HG02763 (cell line): ENCODE results near the gene MEAK7.

Experiments used
- ATAC-seq: cut with Tn5 transposase; IDR thresholded peaks from one replicate; pipeline ENCODE4 v1.9.1; 2021; ENCODE audit warnings: mild to moderate bottlenecking, moderate library complexity; ENCODE audit not compliant: unreplicated experiment

Gene MEAK7

DNA sequence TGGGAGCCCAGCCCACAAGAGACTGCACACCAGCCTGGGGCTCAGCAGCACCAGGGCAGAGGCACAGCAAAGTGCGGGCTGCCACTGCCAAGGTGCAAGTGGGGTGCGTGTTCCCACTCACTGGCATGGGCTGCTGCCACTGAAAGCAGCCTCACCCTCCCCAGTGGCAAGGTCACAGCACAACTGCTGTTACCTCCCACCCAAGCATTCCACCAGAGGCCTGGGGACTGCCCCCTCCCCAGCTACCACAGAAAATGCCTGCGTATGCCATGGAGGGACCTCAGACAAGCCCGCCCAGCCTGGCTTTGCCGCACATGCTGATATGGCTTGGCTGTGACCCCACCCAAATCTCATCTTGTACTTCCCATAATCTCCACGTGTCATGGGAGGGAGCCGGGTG, 33.1 kb downstream of the MEAK7 start:
- ATAC-seq, result no peak

DNA sequence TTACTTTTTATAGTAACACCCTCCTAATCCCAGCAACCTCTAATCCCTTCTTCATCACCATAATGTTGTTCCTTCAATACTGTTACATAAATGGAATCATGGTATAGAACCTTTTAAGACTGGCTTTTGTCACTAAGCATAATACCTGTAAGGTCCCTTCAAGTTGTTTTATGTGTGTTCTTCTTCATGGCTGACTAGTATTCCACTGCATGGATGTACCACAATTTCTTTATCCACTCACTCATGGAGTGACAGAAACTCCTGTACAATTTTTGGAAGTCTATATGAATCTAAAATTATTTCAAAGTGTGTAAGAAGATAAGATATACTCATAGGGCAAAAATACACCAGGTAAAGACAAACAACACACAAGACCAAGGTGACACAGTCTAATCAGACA, 36.8 kb downstream of the MEAK7 start:
- ATAC-seq, result no peak

DNA sequence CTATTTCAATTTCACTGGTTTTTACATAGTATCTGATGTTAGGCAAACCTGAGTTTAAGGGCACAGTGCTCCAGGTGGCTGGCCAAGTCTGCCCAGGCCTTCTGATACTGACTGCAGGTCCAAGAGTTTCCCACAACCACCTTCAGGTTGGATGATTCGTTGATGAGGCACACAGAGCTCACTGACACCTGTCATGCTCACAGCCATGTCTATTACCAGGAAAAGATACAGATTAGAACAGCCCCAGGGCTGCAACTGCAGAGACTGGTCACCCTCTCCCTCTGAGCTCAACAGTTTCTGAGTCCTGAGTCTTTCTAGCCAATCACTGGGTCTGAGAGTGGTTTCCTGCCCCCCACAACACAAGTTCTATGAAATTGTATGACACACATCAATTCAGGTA, 37.2 kb downstream of the MEAK7 start:
- ATAC-seq, result no peak

DNA sequence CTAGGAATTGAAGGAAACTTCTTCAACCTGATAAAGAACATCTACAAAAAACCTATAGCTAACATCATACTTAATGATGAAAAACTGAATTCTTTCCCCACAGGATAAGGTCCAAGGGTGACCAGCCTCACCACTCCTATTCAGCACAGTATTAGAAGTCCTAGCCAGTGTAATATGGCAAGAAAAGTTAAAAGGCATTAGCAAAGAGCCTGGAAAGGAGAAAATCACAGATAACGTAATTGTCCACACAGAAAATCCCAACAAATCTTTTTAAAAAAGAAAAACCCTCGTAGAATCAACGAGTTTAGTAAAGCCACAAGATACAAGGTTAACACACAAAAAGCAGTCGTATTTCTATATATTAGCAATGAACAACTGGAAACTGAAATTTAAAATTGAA, 37.8 kb downstream of the MEAK7 start:
- ATAC-seq, result no peak

DNA sequence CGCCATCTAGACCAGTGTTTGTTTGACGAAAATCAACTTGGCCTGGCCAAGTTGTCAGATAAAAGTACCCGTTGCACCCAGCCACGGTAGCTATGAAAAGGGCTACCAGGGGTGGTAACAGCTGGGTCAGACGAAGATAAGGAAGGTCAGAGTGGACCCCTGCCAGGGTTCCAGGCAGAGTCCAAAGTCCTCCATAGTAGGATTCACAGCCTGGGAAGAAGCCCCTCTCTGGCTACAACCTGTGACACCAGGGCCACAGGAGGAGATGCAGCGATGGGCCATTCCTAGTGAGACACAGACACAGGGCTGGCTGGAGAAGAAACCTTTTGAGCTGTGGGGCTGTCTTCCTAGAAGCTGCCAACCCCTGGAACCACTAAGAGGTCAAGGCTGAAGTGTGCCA, 39.3 kb downstream of the MEAK7 start:
- no peak for ATAC-seq

DNA sequence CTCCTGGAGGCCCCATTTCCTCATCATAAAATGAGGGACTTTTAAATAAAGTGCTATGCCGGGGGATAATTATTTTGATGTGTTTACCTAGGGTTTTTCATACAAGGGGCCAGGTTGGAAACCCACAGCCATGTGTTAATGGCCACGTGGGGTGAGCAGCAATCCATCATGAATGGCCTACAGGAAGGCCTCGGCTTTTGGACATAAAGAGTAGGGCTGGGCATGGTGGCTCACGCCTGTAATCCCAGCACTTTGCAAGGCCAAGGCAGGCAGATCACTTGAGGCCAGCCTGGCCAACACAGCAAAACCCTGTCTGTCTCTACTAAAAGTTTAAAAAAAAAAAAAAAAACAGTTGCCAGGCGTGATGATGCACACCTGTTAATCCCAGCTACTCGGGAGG, 40.3 kb downstream of the MEAK7 start:
- ATAC-seq, result no peak

DNA sequence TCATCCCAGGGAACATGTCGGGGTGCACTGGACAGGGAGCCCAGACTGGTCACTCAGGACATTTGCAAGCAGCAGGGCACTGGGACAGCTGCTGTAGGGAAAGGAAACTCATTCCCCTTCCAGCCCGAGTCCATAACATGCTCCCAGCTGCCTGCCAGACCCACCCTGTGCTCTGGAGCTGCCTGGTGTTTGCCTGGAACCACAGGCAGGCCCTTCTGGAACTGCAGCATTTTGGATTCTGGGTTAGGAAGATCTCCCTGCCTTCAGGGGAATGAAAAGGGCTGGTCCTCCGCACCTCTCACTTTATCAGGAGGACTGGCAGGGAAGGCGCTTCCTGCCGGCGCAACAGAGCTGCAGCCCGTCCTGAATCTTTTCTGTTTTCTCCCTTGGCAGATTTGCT, 41.2 kb downstream of the MEAK7 start:
- ATAC-seq, result no peak

DNA sequence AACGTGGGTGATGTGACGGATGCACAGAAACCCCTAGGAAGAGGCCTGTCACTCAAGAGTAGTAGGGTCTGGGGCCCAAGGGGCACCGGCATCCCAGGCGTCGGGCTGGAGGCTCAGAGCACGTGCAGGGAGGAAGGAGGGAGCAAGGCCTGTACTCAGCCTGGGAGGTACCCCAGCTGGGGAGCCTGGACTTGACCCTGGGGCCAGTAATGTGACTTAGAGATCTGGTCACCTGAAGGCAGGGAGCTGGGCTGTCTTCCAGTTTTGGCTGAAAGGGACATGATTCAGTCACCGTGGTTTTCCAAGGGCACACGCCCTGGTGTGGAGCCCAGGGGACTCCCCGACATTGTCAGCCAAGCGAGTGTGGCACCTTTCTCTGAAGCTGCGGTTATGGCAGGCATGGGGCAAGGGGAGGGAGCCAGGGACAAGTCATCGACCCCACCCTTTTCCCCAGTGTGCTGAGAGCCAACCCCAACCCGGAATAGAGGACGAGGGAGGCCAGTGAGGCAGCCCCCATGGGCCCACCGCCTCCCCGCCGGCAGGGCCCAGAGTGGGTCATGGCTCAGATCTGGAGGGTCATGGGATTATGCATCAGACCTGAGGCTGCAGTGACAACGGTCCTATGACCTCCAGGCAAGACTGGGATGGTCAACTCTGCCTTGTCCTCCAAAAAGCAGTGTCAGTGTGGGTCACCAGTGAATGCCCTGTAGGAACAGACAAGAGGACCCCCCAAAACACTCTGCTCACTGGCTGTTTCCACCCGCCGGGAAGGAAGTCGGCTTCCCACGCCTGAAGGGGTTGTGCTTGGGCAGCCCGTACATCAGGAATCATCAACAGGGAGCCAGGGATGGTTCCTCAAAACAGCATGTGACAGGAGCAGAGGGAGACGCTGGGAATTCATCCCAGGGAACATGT, 41.9 kb downstream of the MEAK7 start:
- ATAC-seq, result no peak

DNA sequence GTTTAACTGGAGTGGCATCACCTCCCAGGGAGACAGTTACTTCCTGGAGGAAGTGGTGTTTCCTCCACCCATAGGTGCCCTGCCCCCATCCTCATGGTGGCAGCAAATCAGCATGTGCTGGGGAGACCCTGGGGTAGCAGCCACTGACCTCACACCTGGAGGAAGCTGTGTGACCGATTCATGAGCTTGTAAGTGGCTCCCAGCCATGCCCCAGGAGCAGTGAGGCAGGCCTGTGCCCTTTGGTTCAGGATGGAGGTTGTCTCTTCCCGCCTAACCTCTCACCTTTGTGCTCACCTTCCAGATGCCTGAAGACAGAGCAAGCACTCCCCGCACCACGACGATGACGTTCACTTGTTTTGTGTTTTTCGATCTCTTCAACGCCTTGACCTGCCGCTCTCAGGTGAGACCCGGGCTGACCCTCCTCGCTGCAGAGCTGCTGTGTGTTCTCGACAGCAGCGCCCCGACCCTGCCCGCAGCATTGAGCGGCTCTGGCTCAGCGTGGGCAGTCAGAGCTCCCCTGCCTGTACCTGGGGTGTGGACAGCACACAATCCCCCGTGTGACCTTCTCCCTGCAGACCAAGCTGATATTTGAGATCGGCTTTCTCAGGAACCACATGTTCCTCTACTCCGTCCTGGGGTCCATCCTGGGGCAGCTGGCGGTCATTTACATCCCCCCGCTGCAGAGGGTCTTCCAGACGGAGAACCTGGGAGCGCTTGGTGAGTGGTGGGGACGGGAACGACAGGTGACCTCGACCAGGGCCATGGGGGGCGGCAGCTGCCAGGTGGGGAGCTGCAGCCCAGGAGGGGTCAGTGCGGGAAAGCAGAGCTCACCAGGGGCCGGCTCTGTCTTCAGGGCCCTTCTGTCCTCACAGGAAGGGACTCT, 42.8 kb downstream of the MEAK7 start:
- no peak for ATAC-seq

DNA sequence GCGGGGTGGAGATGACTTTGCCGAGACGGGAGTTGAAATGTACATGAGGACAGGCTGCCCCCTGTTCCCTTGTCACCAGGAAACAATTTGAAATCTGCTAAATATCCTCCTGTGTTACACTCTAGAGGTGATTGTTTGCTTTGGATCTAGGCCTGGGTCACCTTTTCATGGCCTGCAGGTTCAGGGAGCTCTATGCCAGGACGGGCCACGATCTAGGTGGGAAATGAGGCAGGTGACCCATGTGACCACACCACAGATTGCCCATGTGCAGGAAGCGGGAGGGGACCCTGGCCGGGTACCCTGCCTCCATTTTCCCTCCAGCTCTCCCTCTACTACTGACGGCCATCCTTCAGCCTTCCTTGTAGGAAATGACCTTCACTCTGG, 43.4 kb downstream of the MEAK7 start:
- ATAC-seq, result no peak

DNA sequence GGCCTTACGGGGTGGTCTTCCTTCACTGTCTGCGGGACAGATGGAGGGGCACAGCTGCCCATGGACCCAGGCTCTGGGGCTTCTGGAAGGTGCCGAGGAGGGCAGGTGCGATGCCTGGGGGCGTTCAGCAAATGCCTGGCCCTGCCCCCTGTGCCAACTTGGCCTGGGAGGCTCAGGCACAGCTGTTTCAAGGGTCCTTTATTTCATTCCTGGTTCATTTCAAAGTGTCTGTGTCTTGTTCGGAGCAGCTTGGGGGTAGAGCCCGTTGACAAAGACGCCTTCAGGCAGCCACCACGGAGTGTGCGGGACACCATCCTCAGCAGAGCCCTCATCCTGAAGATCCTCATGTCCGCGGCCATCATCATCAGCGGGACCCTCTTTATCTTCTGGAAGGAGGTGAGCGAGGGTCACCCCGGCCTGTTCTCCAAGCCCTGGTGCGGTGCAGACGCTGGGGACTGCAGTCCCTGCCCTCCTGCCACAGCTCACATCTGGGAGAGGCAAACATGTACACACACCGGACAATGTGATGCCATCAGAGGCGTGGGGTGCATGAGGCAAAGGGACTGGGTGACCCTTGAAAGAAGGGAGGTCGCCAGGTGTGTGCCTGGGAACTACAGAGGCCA, 43.9 kb downstream of the MEAK7 start:
- ATAC-seq, result no peak

DNA sequence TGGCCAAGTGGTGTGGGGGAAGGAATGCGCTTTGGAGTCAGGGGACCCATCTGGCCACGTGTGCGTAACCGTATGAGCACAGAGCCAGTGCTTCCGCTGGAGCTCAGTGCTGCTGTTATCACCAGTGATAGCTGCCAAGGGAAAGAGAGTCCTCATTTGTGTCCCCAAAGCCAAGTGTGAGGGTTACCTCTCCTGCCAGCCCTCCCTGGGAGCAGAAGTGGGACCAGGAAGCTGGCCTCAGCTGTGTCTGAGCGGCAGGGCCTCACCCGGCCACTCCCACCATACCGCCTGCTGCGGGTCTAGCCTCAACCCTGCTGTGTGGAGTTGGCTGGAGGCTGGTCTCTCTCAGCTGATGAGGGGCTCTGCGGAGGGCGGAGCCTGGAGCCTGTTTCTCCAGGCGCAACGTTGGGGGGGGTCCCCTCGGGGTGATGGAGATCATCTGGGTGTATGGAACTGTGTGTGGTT, 44.5 kb downstream of the MEAK7 start:
- no peak for ATAC-seq

DNA sequence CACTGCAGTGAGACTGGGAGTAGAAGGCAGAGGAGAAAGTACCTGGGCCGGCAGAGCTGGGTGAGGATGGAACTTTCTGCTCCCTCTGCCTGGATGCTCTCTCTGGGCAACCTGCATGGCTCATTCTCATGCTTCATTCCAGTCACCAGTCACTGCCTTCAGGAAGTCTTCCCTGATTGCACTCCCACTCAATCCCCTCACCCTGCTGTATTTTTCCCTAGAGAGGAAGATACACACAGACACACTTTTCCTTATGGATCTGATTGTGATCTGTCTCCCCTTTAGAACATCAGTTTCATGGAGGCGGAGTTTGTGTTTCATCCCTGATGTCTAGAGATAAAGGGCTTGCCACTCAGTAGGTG, 44.9 kb downstream of the MEAK7 start:
- no peak for ATAC-seq

DNA sequence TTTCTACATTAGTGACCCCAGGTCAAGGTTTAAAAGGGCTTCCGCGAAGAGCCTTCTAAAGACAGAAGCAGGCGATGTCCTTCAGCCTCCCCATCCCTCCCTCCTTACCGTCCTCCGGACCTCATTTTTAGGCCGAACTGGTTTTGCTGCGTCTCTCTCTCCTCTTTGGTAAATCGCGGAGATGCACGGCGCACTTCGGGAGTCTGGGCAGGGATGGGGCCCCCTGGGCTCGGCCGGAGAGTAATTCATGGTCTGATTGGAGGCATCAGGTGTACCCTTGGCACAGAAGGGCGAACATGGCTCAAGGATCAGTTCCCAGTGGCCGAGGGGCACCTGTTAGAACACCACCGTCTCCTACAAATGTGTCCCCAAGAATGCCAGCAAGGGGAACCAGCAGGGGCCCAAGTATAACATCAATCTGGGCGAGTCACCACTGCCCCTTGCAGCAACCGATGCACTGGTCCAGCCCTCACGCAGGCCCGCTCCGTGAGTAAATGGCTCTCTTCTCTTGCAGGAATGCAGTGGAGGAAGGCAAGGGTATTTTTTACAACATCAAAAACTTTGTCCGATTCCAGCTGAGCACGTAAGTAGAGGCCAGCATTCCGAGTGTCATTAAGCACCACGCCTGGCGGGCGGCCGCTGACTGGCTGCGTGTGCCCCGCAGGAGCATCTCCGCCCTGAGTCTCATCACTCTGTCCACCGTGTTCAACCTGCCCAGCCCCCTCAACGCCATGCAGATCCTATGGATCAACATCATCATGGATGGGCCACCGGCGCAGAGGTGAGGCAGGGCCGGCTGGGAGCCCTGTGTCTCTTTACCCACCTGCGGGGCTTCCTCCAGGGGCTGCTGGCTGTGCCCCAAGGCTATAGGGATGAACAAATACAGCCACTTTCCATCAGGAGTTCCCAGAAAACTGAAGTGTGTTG, 45.6 kb downstream of the MEAK7 start:
- ATAC-seq, result no peak

DNA sequence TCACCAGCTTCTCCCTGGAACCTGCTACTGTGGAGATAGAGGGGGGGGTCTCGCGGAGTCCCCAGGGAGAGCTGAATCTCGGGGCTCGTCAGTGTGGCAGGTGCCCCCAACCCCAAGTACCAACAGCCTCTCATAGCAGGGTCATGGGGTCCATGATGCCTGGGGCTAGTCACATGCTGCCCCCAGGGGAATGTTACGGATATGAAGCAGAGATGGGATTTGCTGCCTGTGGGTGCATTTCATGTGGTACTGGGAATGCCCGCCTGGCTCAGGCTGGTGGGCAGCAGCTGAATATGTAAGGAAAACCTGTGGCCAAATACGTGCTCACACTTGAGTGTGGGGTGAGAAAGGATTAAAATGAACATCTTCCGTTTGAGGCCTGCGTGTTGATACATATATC, 49.4 kb downstream of the MEAK7 start:
- no peak for ATAC-seq
